Smooth muscle cell (in vitro differentiated cells): Measurements from ENCODE around the gene FAM221B. TPM values are rescaled to one million over a fixed set of nuclear protein-coding genes. Genes with fewer than 3 reads are reported as not detected.

Experiments
- DNase-seq: peaks from one replicate; lab custom pipeline; 2025; ENCODE audit not compliant: unreplicated experiment; lab: John Stamatoyannopoulos, UW
- H2AFZ ChIP-seq: fragments of 200-600 bp; sonication (generic); 2 replicates; pipeline ENCODE4 v1.6.0; 2016; ENCODE audit warnings: antibody characterized with exemption, low read depth, mild to moderate bottlenecking
- H3F3A ChIP-seq: fragments of 200-600 bp; sonication (generic); 2 replicates; pipeline ENCODE4 v1.6.0; 2017; ENCODE audit warnings: antibody characterized with exemption, low read depth
- H3K27ac ChIP-seq: fragments of 200-600 bp; sonication (generic); 2 replicates; pipeline ENCODE4 v1.5.1; 2016; ENCODE audit warnings: low read depth, mild to moderate bottlenecking
- H3K27me3 ChIP-seq: fragments of 200-600 bp; sonication (generic); 2 replicates; pipeline ENCODE4 v1.6.1; 2016; ENCODE audit warnings: low read depth, mild to moderate bottlenecking
- H3K36me3 ChIP-seq: fragments of 200-600 bp; sonication (generic); 2 replicates; pipeline ENCODE4 v1.5.1; 2016; ENCODE audit warnings: low read depth
- H3K4me1 ChIP-seq: fragments of 200-600 bp; sonication (generic); 2 replicates; pipeline ENCODE4 v1.5.1; 2016; ENCODE audit warnings: low read depth
- H3K4me2 ChIP-seq: fragments of 200-600 bp; sonication (generic); 2 replicates; pipeline ENCODE4 v1.6.0; 2016; ENCODE audit warnings: mild to moderate bottlenecking
- H3K4me3 ChIP-seq: fragments of 200-600 bp; sonication (generic); 2 replicates; pipeline ENCODE4 v1.5.1; 2016; ENCODE audit warnings: mild to moderate bottlenecking
- H3K79me2 ChIP-seq: fragments of 200-600 bp; sonication (generic); 2 replicates; pipeline ENCODE4 v1.6.0; 2016; ENCODE audit warnings: low read depth, mild to moderate bottlenecking
- H3K9ac ChIP-seq: fragments of 200-600 bp; sonication (generic); 2 replicates; pipeline ENCODE4 v1.6.0; 2016; ENCODE audit warnings: low read depth
- H3K9me3 ChIP-seq: fragments of 200-600 bp; sonication (generic); replicated peaks from 2 replicates; pipeline ENCODE4 v1.5.1; 2016; ENCODE audit warnings: low read depth
- H4K20me1 ChIP-seq: fragments of 200-600 bp; sonication (generic); 2 replicates; pipeline ENCODE4 v1.6.0; 2016; ENCODE audit warnings: low read depth
- WGBS: methylation state at CpG from one replicate; pipeline ENCODE4 v1.1.7; 2016; ENCODE audit warnings: low lambda C conversion rate; 5-methylcytosine and 5-hydroxymethylcytosine counted together
- polyA plus RNA-seq: library from polyadenylated mRNA; unstranded; fragments of >200 nt; fragmentation: Nextera tagmentation; extraction: Ambion mirVana; gene quantifications from 2 replicates; pipeline ENCODE4 v1.2.1, GENCODE V29; 2016
- total RNA-seq: library from RNA; depleted of rRNA; stranded (reverse); fragments of >200 nt; gene quantifications from 2 replicates; pipeline ENCODE4 v1.2.3, GENCODE V29; 2014
- TF ChIP-seq, protein P1 (sequence below): fragments of 200-600 bp; sonication (generic); IDR thresholded peaks from 2 replicates; pipeline ENCODE4 v1.5.1; 2017; ENCODE audit warnings: borderline replicate concordance, mild to moderate bottlenecking, antibody characterized with exemption; ENCODE audit not compliant: insufficient read depth, poor library complexity, severe bottlenecking

The FAM221B gene
- total and polyA plus RNA-seq, 2 experiments from 2014 or later = not detected

- Histone ChIP-seq H2AFZ (no peak overlapping the region), H3K36me3 (no peaks in the 10 kb centered on the region), H3F3A (no peaks in the 10 kb centered on the region), H3K9ac (no peak overlapping the region), H3K27me3 (no peaks in the 10 kb centered on the region), H3K4me2 (no peak overlapping the region), H3K79me2 (peaks cover 9% of the 10 kb centered on the region), H3K4me3 (no peak overlapping the region), H3K9me3 (no peaks in the 10 kb centered on the region), H3K4me1 (peaks cover 8% of the 10 kb centered on the region), H3K27ac (no peak overlapping the region), H4K20me1 (no peaks in the 10 kb centered on the region)
- TF ChIP-seq, protein P1, sequence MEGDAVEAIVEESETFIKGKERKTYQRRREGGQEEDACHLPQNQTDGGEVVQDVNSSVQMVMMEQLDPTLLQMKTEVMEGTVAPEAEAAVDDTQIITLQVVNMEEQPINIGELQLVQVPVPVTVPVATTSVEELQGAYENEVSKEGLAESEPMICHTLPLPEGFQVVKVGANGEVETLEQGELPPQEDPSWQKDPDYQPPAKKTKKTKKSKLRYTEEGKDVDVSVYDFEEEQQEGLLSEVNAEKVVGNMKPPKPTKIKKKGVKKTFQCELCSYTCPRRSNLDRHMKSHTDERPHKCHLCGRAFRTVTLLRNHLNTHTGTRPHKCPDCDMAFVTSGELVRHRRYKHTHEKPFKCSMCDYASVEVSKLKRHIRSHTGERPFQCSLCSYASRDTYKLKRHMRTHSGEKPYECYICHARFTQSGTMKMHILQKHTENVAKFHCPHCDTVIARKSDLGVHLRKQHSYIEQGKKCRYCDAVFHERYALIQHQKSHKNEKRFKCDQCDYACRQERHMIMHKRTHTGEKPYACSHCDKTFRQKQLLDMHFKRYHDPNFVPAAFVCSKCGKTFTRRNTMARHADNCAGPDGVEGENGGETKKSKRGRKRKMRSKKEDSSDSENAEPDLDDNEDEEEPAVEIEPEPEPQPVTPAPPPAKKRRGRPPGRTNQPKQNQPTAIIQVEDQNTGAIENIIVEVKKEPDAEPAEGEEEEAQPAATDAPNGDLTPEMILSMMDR = no peak
- 95% methylated on average over 14 of the region's 14 CpGs for WGBS
- no peak for DNase-seq
Measured at GRCh38 chr9:35834260-35835215, 6.0 kb upstream of the FAM221B start.

DNA sequence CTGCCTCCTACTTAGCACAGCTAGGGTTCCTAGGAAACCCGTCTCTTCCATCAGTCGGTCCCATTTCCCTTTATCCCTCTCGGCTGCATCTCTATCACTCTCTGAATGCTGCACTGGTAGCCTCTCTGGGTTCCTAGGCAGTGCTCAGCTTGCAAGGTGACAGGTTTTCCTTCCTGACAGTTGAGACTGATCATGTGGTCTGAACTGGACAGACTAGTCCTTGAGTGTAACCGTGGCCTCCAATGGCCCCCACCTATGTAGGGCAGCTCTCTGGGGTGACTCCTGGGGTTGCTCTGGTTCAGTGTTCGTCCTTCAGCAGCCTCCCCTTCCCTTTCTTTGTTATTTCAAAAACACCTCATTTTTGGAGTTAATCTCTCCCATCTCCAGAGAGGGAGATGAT lies 4.3 kb upstream of the FAM221B start:
- H2AFZ ChIP-seq = no peak overlapping the region
- H3K4me3 ChIP-seq = no peak overlapping the region
- no peak overlapping the region for H3K9ac ChIP-seq
- no peaks in the 10 kb centered on the region for H4K20me1 ChIP-seq
- peaks cover 9% of the 10 kb centered on the region for H3K79me2 ChIP-seq
- WGBS = 75% methylated on average over 5 of the region's 5 CpGs
- no peaks in the 10 kb centered on the region for H3K9me3 ChIP-seq
- H3K4me2 ChIP-seq = no peak overlapping the region
- H3K27me3 ChIP-seq = no peaks in the 10 kb centered on the region
- no peak overlapping the region for H3K27ac ChIP-seq
- peaks cover 8% of the 10 kb centered on the region for H3K4me1 ChIP-seq
- H3F3A ChIP-seq = no peaks in the 10 kb centered on the region
- DNase-seq = no peak
- H3K36me3 ChIP-seq = no peaks in the 10 kb centered on the region
- TF ChIP-seq, protein P1 = no peak

DNA sequence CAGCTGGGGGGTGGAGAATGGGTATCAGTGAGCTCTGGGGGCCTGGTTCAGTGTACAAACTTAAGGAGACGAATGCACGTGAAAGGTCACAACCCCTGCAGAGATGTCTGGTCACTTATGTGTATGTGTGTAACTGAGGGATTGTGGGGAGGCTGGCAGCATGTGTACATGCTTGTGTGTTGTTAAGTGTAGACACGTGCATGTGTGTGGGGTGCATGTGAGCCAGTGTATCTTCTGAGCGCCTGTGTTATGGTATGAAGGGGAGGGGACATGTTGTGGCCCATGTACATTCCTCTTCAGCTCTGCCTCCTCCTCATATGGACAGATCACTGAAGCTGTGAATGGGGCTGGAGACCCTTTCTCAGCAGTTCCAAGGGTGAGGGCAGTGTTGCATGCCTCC lies 2.5 kb upstream of the FAM221B start:
- H3K36me3 ChIP-seq = no peaks in the 10 kb centered on the region
- no peak overlapping the region for H3K27ac ChIP-seq
- H3K79me2 ChIP-seq = peaks cover 9% of the 10 kb centered on the region
- H3F3A ChIP-seq = peaks cover 7% of the 10 kb centered on the region
- no peaks in the 10 kb centered on the region for H3K27me3 ChIP-seq
- TF ChIP-seq, protein P1 = no peak
- no peak overlapping the region for H3K4me2 ChIP-seq
- WGBS = 93% methylated on average over 4 of the region's 4 CpGs
- H4K20me1 ChIP-seq = no peaks in the 10 kb centered on the region
- no peak overlapping the region for H3K4me3 ChIP-seq
- H3K4me1 ChIP-seq = peaks cover 8% of the 10 kb centered on the region
- no peaks in the 10 kb centered on the region for H3K9me3 ChIP-seq
- H2AFZ ChIP-seq = no peak overlapping the region
- DNase-seq = no peak
- H3K9ac ChIP-seq = no peak overlapping the region
